ENCODE results near the gene STAG2. TPM values are rescaled to one million over a fixed set of nuclear protein-coding genes. Genes with fewer than 3 reads are reported as not detected.

The STAG2 gene
- polyA plus RNA-seq, 3 donors: 20.6 to 56.2 (median 40.9) TPM

DNA sequence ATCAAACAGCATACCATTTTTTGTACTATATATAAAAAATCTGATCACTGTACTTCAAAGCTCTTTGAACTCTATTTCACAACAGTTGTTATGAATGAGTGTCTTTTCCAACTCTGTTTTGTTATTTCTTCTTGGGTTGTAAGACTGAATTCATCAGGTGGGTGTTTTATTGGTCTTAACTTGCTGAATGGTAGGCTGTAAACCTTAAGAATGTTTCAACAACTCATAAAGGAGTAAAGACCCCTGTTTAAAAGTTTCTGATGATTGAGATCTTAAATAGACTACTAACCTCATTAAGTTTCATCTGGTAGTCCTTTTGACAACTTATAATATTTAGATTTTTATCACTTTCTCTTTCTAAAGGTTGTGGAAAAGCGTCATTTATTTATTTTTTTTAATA, 18.4 kb upstream of the STAG2 start:
- H2AFZ ChIP-seq (ENCODE audit: insufficient read depth, low read depth, low read length, poor library complexity, severe bottlenecking): no peak overlapping the region
- Mint-ChIP-seq H3K36me3 (no peaks in the 10 kb centered on the region), H3K27me3 (ENCODE audit: low read depth in 3 of 3) (peaks cover 0 to 6% (median 0%) of the 10 kb centered on the region in 3 donors), H3K27ac (no peak overlapping the region), H3K4me3 (no peak overlapping the region), H3K9me3 (no peaks in the 10 kb centered on the region), H3K4me1 (peaks cover 4% of the 10 kb centered on the region)
- TF ChIP-seq, protein P1, sequence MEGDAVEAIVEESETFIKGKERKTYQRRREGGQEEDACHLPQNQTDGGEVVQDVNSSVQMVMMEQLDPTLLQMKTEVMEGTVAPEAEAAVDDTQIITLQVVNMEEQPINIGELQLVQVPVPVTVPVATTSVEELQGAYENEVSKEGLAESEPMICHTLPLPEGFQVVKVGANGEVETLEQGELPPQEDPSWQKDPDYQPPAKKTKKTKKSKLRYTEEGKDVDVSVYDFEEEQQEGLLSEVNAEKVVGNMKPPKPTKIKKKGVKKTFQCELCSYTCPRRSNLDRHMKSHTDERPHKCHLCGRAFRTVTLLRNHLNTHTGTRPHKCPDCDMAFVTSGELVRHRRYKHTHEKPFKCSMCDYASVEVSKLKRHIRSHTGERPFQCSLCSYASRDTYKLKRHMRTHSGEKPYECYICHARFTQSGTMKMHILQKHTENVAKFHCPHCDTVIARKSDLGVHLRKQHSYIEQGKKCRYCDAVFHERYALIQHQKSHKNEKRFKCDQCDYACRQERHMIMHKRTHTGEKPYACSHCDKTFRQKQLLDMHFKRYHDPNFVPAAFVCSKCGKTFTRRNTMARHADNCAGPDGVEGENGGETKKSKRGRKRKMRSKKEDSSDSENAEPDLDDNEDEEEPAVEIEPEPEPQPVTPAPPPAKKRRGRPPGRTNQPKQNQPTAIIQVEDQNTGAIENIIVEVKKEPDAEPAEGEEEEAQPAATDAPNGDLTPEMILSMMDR (IDR thresholded peaks at IDR 0.05): no peak
- no peaks in the 10 kb centered on the region for H3K27me3 ChIP-seq (ENCODE audit: control insufficient read depth in 2 of 2, insufficient read depth in 2 of 2, low read length in 2 of 2)
- no peak for DNase-seq
- no peaks in the 10 kb centered on the region for H3K79me2 ChIP-seq (ENCODE audit: insufficient read depth, low read length)
- no peaks in the 10 kb centered on the region for H3K4me1 ChIP-seq (ENCODE audit: control insufficient read depth in 1 of 2, insufficient read depth in 2 of 2, low read length in 2 of 2)
- H3K4me3 ChIP-seq (replicated peaks in 1 of 3; ENCODE audit: low read depth in 2 of 3, low read length in 3 of 3): no peak overlapping the region
- intact Hi-C loops (cut with micrococcal nuclease): no loop called here
- H3K9me3 ChIP-seq (replicated peaks in 1 of 2; ENCODE audit: control insufficient read depth in 1 of 2, insufficient read depth in 1 of 2, low read length in 2 of 2): no peaks in the 10 kb centered on the region
- no CpG with 5 or more reads among the region's 1 CpG for WGBS (ENCODE audit: insufficient coverage)
- no peaks in the 10 kb centered on the region for H4K20me1 ChIP-seq (ENCODE audit: insufficient read depth, low read length)
- H3K4me2 ChIP-seq (replicated peaks; ENCODE audit: extremely low read depth, low read length, poor library complexity, severe bottlenecking): no peak overlapping the region
- no peaks in the 10 kb centered on the region for H3K36me3 ChIP-seq (replicated peaks in 1 of 2; ENCODE audit: control insufficient read depth in 1 of 2, insufficient read depth in 2 of 2, low read length in 2 of 2)
- H3K9ac ChIP-seq (ENCODE audit: insufficient read depth, low read length, poor library complexity, severe bottlenecking): no peak overlapping the region
- H3K27ac ChIP-seq (ENCODE audit: low read depth in 1 of 2, low read length in 2 of 2): no peak overlapping the region

DNA sequence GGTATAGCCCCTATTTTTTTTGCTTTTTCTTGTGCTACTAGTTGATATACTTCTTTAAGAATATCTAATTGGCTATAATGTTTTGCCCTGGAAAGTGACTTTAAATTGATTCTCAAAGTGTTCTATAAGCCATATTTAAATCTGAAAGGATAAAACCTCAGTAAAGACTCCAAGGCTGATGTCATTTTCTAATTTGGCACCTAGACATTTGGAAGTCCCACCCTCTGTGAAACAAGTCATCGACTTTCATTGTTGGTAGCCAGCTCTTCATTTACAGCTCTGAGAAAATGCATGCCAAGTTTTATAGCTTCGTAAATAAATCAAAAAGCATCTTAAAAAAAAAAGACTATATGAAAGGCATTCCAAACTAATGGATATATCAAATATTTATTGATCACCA, 18.0 kb upstream of the STAG2 start:
- no peak overlapping the region for H3K27ac ChIP-seq (ENCODE audit: low read depth in 1 of 2, low read length in 2 of 2)
- Mint-ChIP-seq H3K27ac (no peak overlapping the region), H3K36me3 (no peaks in the 10 kb centered on the region), H3K4me1 (peaks cover 4% of the 10 kb centered on the region), H3K4me3 (no peak overlapping the region), H3K27me3 (ENCODE audit: low read depth in 3 of 3) (peaks cover 0 to 6% (median 0%) of the 10 kb centered on the region in 3 donors), H3K9me3 (no peaks in the 10 kb centered on the region)
- no peak overlapping the region for H2AFZ ChIP-seq (ENCODE audit: insufficient read depth, low read depth, low read length, poor library complexity, severe bottlenecking)
- H3K79me2 ChIP-seq (ENCODE audit: insufficient read depth, low read length): no peaks in the 10 kb centered on the region
- TF ChIP-seq, protein P1 (IDR thresholded peaks at IDR 0.05): no peak
- DNase-seq: no peak
- no CpG with 5 or more reads among the region's 2 CpGs for WGBS (ENCODE audit: insufficient coverage)
- H3K27me3 ChIP-seq (ENCODE audit: control insufficient read depth in 2 of 2, insufficient read depth in 2 of 2, low read length in 2 of 2): no peaks in the 10 kb centered on the region
- no peak overlapping the region for H3K9ac ChIP-seq (ENCODE audit: insufficient read depth, low read length, poor library complexity, severe bottlenecking)
- H4K20me1 ChIP-seq (ENCODE audit: insufficient read depth, low read length): no peaks in the 10 kb centered on the region
- no peaks in the 10 kb centered on the region for H3K9me3 ChIP-seq (replicated peaks in 1 of 2; ENCODE audit: control insufficient read depth in 1 of 2, insufficient read depth in 1 of 2, low read length in 2 of 2)
- H3K4me1 ChIP-seq (ENCODE audit: control insufficient read depth in 1 of 2, insufficient read depth in 2 of 2, low read length in 2 of 2): no peaks in the 10 kb centered on the region
- intact Hi-C loops (cut with micrococcal nuclease): no loop called here
- H3K36me3 ChIP-seq (replicated peaks in 1 of 2; ENCODE audit: control insufficient read depth in 1 of 2, insufficient read depth in 2 of 2, low read length in 2 of 2): no peaks in the 10 kb centered on the region
- H3K4me3 ChIP-seq (replicated peaks in 1 of 3; ENCODE audit: low read depth in 2 of 3, low read length in 3 of 3): no peak overlapping the region
- no peak overlapping the region for H3K4me2 ChIP-seq (replicated peaks; ENCODE audit: extremely low read depth, low read length, poor library complexity, severe bottlenecking)
